Aorta (tissue), 5 donors: ENCODE measurements around the gene OR51G2. TPM values are rescaled to one million over a fixed set of nuclear protein-coding genes. Genes with fewer than 3 reads are reported as not detected.

Experiments used
- ATAC-seq: fragments of 200-7000 bp; cut with Tn5 transposase; one replicate; pipeline ENCODE4 v1.9.1; 2022; ENCODE audit warnings: moderate library complexity; ENCODE audit not compliant: low FRiP score
- DNase-seq, 2 donors: peaks; one replicate each; pipeline ENCODE4 v3.0.0-alpha.2; 2020
- H3K27ac ChIP-seq, 2 donors: one replicate each; pipeline ENCODE4 v1.5.1; 2013; ENCODE audit warnings: low read length in 2 of 2, mild to moderate bottlenecking in 2 of 2, moderate library complexity in 2 of 2, control low read depth in 1 of 2, inconsistent platforms in 1 of 2, low read depth in 1 of 2
- H3K27me3 ChIP-seq, 2 donors: one replicate each; pipeline ENCODE4 v1.6.1; 2013; ENCODE audit warnings: control low read depth in 1 of 2, low read length in 1 of 2, mild to moderate bottlenecking in 1 of 2, moderate library complexity in 1 of 2; ENCODE audit not compliant: insufficient read depth in 2 of 2, control insufficient read depth in 1 of 2
- H3K36me3 ChIP-seq, 2 donors: one replicate each; pipeline ENCODE4 v1.6.1; 2013; ENCODE audit warnings: control low read depth in 1 of 2, low read length in 1 of 2, mild to moderate bottlenecking in 1 of 2; ENCODE audit not compliant: insufficient read depth in 2 of 2, control insufficient read depth in 1 of 2
- H3K4me1 ChIP-seq, 2 donors: one replicate each; pipeline ENCODE4 v1.6.1; 2013; ENCODE audit warnings: low read length in 2 of 2, control low read depth in 1 of 2, mild to moderate bottlenecking in 1 of 2, moderate library complexity in 1 of 2; ENCODE audit not compliant: insufficient read depth in 2 of 2, control insufficient read depth in 1 of 2
- H3K4me3 ChIP-seq, 2 donors: one replicate each; pipeline ENCODE4 v1.5.1; 2013; ENCODE audit warnings: low read length in 2 of 2, control low read depth in 1 of 2, mild to moderate bottlenecking in 1 of 2
- H3K9me3 ChIP-seq: one replicate; pipeline ENCODE4 v1.6.1; 2013; ENCODE audit warnings: mild to moderate bottlenecking, low read length; ENCODE audit not compliant: control insufficient read depth
- WGBS, 2 donors: extraction: QIAGEN DNeasy Blood & Tissue Kit; methylation state at CpG; one replicate each; pipeline ENCODE4 v1.1.7; 2013; 5-methylcytosine and 5-hydroxymethylcytosine counted together
- intact Hi-C, 2 donors: fragments of 100-400 bp; cut with DNase I; formaldehyde crosslinking; loops; one replicate each; pipeline versions ENCODE4 v1.14.2 to v1.15.0; 2022
- polyA plus RNA-seq, 2 donors: library from polyadenylated mRNA; stranded (reverse); fragments of 200-250 nt; gene quantifications; one replicate each; pipeline ENCODE4 v1.2.3, GENCODE V29; 2013
- total RNA-seq, 2 donors: library from RNA; stranded (reverse); fragmentation: NEBNext Ultra II Directional; extraction: Animal tissue kit (Norgen Biotek cat#: 25700); gene quantifications; one replicate each; pipeline ENCODE4 v1.2.1, GENCODE V29; 2021
- donor health status: healthy with polysubstance abuse.
- donor health status: Bipolar disorder and iron deficiency.
- donor health status: DM: no; HTN: no; CAD: no.
- donor health status: DM: no; HTN: no; CAD: no.
- donor health status: DM: yes; HTN: yes; CAD: no.

OR51G2 gene
- total and polyA plus RNA-seq, 4 donors, result not detected

DNA sequence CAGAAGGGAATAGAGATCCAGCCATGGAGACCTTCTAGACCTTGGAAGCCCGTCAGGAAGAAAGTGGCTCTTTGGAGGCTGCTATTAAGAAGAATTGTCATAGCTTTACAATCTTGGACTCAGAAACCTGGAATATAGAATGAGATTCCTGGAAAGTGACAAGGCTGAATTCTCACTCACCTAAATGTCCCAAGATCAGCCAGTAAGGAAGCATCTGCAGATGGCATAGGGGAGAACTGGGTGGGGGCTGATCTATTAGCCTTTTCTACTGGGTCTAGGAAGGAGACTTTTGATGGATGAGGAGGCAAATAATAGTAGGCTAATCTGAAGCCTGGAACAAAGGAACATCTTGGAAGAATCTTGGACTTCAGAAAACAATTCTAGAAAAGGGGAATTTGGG is 5.1 kb upstream of the OR51G2 start, which contains the start of gene OR51G1:
TSS of gene OR51G1 (minus strand) at position 101 of the 400 bp plus-strand sequence. CDS start at position 101, 0 bp downstream.
- ATAC-seq, result no peak
- Histone ChIP-seq H3K4me1 (no peaks in the 10 kb centered on the region), H3K36me3 (no peaks in the 10 kb centered on the region), H3K27ac (no peak within 1 kb of the TSS), H3K4me3 (no peak within 1 kb of the TSS), H3K27me3 (no peaks in the 10 kb centered on the region), H3K9me3 (no peaks in the 10 kb centered on the region)
- DNase-seq, result no peak
- intact Hi-C loops, result no loop called here
- 76 to 77% methylated on average over 1 of the region's 1 CpG for WGBS, 2 donors

DNA sequence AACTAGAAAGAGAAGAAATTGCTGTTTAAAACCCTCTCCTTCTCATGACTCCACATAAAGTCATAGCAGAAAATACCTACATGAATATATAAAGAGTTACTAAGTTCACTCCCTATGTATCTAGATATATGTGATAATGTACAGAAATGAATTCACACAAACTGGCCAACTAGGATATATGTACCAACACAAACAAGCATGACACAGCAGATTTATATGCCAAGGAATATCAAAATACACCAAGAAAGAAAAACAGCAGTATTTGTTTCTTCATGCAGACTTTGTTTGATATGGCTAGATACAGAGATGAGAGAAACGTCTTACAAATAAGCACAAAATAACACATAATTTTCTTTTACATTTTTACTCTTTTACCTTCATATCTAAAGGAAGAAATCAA is 3.2 kb upstream of the OR51G2 start:
- Histone ChIP-seq H3K27ac (no peak overlapping the region), H3K27me3 (no peaks in the 10 kb centered on the region), H3K4me3 (no peak overlapping the region), H3K9me3 (no peaks in the 10 kb centered on the region), H3K4me1 (no peaks in the 10 kb centered on the region), H3K36me3 (no peaks in the 10 kb centered on the region)
- DNase-seq (no peak), ATAC-seq (no peak)
- WGBS, 2 donors, result 20 to 27% methylated on average over 1 of the region's 1 CpG
- intact Hi-C loops, result no loop called here

DNA sequence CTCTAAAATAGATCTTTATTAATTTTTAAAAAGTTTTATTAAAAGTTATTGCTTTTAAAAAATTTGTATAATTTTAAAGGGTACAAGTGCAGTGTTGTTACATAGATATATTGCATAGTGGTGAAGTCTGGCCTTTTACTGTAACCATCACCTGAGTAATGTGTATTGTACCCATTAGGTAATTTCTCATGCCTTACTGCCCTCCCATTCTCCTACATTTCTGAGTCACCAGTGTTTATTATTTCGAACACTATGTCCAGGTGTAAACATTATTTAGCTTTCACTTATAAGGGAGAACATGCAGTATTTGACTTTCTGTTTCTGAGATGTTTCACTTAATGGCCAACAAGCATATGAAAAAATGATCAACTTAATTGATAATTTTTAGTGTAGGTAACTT is 2.6 kb upstream of the OR51G2 start:
- Histone ChIP-seq H3K4me3 (no peak overlapping the region), H3K36me3 (no peaks in the 10 kb centered on the region), H3K4me1 (no peaks in the 10 kb centered on the region), H3K27ac (no peak overlapping the region), H3K9me3 (no peaks in the 10 kb centered on the region), H3K27me3 (no peaks in the 10 kb centered on the region)
- 72 to 86% methylated on average over 1 of the region's 1 CpG for WGBS, 2 donors
- ATAC-seq (no peak), DNase-seq (no peak)
- intact Hi-C loops, result no loop called here

DNA sequence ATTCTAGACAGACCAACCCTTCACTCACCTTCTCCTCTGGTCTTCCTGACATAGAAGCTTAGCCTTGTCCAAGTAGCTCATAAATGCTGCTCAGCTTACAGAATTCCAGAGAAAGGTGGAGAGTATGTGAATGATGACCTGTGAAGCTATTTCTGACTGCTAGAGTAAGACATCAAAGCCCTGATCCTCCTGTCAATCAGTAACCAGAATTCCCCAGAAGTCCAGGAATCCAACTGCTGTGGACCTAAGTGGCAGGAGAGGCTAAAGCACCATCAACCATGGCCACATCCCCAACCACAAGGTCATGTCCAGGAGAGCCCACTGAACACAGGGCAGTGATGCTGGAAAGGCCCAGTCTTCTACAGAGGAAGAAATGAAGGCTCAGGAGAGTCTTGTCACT is 2.6 kb downstream of the OR51G2 start:
- H3K27ac ChIP-seq, result no peak overlapping the region
- intact Hi-C loops, result no loop called here
- no peak overlapping the region for H3K4me3 ChIP-seq
- no peaks in the 10 kb centered on the region for H3K4me1 ChIP-seq
- DNase-seq, result no peak
- no peak for ATAC-seq
- no peaks in the 10 kb centered on the region for H3K36me3 ChIP-seq
- H3K27me3 ChIP-seq, result no peaks in the 10 kb centered on the region
- H3K9me3 ChIP-seq, result no peaks in the 10 kb centered on the region

DNA sequence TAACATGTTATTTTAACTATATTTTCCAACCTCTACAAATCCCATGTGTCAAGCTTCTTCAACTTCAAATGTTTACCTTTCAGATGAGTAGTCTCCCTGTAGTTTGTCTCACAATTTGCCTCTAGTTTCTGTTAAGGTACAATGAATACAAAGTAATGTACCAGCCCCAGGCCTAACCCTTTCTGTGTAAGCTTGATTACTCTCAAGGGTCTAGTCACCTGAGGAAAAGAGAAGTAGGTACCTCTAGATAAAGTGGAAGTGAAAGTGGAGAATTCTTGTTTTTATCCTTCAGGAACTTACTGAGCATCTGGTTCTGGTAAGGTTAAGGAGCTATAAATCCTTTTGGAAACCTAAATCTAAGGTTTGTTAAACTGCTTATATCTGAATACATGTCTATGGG is 15.7 kb downstream of the OR51G2 start, which contains the start of gene OR51A7:
TSS of gene OR51A7 (plus strand) at position 300 of the 400 bp plus-strand sequence. CDS start 3,587 bp downstream, outside the sequence.
- ATAC-seq (no peak), DNase-seq (no peak)
- intact Hi-C loops, result no loop called here

DNA sequence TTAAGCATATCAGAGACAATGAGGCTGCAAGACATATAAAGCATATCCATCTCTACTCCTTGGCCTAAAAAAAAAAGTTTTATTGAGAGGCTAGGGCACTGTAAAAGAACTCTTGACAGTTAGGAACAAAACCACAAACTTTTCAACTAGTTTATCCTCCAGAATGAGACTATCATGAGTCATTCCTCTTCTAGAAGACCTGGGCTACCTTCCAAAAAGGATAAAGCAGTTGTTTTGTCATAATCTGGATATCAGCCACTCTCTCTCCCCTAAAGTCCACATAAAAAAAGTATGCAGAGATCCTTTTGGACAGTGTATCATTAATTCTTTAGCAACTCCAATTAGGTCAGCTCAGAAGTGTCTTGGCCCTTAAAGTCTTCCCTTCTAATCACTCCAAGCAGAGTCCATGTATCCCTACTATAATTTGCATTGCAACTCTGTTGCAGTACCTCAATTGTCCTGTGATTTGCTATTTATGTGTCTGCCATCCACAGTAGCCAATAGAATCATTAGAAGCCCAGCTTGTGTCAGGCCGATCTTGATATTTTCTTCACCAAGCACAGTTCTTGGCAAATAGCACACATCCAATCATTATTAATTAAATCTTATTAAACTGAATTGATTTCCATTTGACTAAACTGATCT is 27.0 kb downstream of the OR51G2 start:
- no peaks in the 10 kb centered on the region for H3K36me3 ChIP-seq
- intact Hi-C loops, result no loop called here
- H3K4me3 ChIP-seq, result no peak overlapping the region
- 86 to 88% methylated on average over 1 of the region's 1 CpG for WGBS, 2 donors
- no peak overlapping the region for H3K27ac ChIP-seq
- ATAC-seq (no peak), DNase-seq (no peak)
- peaks cover 2% of the 10 kb centered on the region for H3K9me3 ChIP-seq
- H3K27me3 ChIP-seq, result peaks cover 0 to 1% of the 10 kb centered on the region in 2 donors
- H3K4me1 ChIP-seq, result no peaks in the 10 kb centered on the region

More for the DNA sequence above, 15.7 kb downstream of the OR51G2 start, which contains the start of gene OR51A7:
- Histone ChIP-seq H3K36me3 (no peaks in the 10 kb centered on the region), H3K4me1 (no peaks in the 10 kb centered on the region), H3K9me3 (peaks cover 1% of the 10 kb centered on the region), H3K4me3 (no peak within 1 kb of the TSS), H3K27me3 (no peaks in the 10 kb centered on the region), H3K27ac (no peak within 1 kb of the TSS)

DNA sequence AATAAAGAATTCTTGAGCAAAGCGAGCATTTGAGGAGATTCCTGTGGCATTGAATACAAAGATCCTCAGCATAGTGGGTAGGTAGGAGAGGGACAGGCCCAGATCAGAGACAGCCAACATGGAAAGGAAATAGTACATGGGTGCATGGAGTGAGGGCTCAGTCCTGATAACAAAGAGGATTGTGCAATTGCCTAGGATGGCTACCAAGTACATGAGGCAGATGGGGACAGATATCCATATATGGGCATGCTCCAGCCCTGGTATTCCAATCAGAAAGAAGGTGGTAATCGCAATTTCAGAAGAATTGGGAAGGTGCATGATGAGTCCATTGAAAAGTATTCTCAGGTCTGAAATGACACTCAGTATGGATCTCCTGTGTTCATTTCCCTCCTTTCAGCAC is 28.9 kb downstream of the OR51G2 start:
- H3K4me1 ChIP-seq, result no peaks in the 10 kb centered on the region

DNA sequence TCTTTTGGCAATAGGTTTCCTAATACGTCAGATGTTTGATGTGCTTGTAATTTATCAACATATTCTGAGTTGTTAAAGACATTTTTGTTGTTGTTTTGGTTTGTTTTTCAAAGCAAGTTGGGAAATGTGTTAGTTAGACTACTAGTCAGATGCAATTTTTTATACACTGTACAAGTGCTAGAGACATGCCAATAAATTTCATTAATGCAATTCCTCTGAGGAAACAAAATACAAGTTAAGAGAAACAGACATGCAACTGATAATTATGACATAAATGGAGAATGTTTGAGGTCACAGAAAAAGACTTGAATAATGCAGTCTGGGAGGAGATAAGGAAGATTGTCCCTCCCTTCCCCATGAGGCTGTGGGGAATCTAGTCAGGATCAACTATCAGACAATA is 31.6 kb downstream of the OR51G2 start:
- intact Hi-C loops, result no loop called here
- ATAC-seq (no peak), DNase-seq (no peak)
- no peak overlapping the region for H3K4me3 ChIP-seq
- no peaks in the 10 kb centered on the region for H3K27me3 ChIP-seq
- peaks cover 2% of the 10 kb centered on the region for H3K9me3 ChIP-seq
- no peaks in the 10 kb centered on the region for H3K36me3 ChIP-seq
- no peak overlapping the region for H3K27ac ChIP-seq
- WGBS, 2 donors, result 0% methylated on average over 1 of the region's 1 CpG
- no peaks in the 10 kb centered on the region for H3K4me1 ChIP-seq

More for the DNA sequence above, 28.9 kb downstream of the OR51G2 start:
- no peak overlapping the region for H3K27ac ChIP-seq
- no peaks in the 10 kb centered on the region for H3K27me3 ChIP-seq
- DNase-seq, result no peak
- 91 to 92% methylated on average over 2 of the region's 2 CpGs for WGBS, 2 donors
- H3K4me3 ChIP-seq, result no peak overlapping the region
- peaks cover 2% of the 10 kb centered on the region for H3K9me3 ChIP-seq
- intact Hi-C loops, result no loop called here
- no peak for ATAC-seq
- H3K36me3 ChIP-seq, result no peaks in the 10 kb centered on the region

DNA sequence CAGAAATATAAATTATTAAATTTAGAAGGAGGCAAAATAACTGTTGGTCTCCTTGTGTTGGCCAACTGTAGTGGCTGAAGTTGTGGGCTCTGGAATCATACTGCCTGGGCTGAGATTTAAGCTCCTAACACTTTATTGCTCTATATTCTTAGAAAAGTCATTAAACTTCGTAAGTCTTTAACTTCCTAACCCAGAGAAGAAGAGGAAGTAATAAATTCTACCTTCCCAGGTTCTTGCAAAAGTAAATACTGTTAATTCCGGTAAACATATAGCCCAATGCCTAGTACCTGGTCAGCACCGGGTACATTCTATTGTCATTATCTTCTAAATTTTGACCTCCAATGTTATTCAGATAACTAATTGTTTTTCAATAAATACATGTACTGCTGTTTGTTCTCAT is 33.0 kb downstream of the OR51G2 start:
- H3K27ac ChIP-seq, result no peak overlapping the region
- 55 to 56% methylated on average over 3 of the region's 3 CpGs for WGBS, 2 donors
- no peaks in the 10 kb centered on the region for H3K4me1 ChIP-seq
- H3K27me3 ChIP-seq, result no peaks in the 10 kb centered on the region
- DNase-seq (no peak), ATAC-seq (no peak)
- intact Hi-C loops, result no loop called here
- peaks cover 2% of the 10 kb centered on the region for H3K9me3 ChIP-seq
- H3K4me3 ChIP-seq, result no peak overlapping the region
- no peaks in the 10 kb centered on the region for H3K36me3 ChIP-seq
